ENCODE measurements around the gene MOB3C.

- TF ChIP-seq ZNF274 (IDR thresholded peaks at IDR 0.05; ENCODE audit: low read depth, low read length) = no peak
- TF ChIP-seq YY1 (IDR thresholded peaks at IDR 0.05; ENCODE audit: insufficient read depth, insufficient read length) = no peak
- TF ChIP-seq SUZ12 (IDR thresholded peaks at IDR 0.05; ENCODE audit: extremely low read depth, insufficient read depth, insufficient read length) = no peak
Measured at GRCh38 chr1:46622344-46622743, 5.7 kb upstream of the MOB3C start.
